Measurements from ENCODE around the gene PEX13. TPM values are rescaled to one million over a fixed set of nuclear protein-coding genes. Genes with fewer than 3 reads are reported as not detected.

Gene PEX13
- total RNA-seq, 2 donors from 2014 or later = 15.9 to 18.3 TPM

GRCh38 chr2:61045226-61045625 lies 27.7 kb downstream of the PEX13 start:
- DNase-seq (ENCODE audit: low spot score) = no peak
- intact Hi-C loops (cut with DNase I) = no loop called here

DNA sequence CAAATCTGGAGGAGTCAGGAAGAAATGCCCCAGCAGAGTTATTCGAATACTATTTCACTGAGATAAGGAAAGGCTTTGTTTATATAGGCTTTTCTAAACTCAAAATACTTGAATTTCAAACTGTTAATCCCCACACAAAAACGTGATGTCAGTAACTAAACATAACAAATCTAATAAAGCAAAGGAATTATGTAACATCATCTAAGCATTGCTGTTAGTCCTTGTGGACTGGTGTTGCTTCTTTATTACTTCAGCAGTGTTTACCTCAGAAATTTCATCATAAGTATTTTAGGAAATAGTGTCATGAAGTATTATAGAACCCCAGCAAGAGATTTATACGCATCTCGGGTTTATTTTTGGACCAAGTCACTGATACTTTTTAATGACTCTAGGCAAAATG lies 28.5 kb downstream of the PEX13 start:
- intact Hi-C loops (cut with DNase I) = no loop called here
- no peak for DNase-seq (ENCODE audit: low spot score)

- DNase-seq (ENCODE audit: low spot score) = no peak
- intact Hi-C loops (cut with DNase I) = no loop called here
Observed at GRCh38 chr2:61055557-61055956, 38.0 kb downstream of the PEX13 start.

GRCh38 chr2:61057562-61057961 lies 40.0 kb downstream of the PEX13 start:
- intact Hi-C loops (cut with DNase I) = no loop called here
- DNase-seq (ENCODE audit: low spot score) = no peak

DNA sequence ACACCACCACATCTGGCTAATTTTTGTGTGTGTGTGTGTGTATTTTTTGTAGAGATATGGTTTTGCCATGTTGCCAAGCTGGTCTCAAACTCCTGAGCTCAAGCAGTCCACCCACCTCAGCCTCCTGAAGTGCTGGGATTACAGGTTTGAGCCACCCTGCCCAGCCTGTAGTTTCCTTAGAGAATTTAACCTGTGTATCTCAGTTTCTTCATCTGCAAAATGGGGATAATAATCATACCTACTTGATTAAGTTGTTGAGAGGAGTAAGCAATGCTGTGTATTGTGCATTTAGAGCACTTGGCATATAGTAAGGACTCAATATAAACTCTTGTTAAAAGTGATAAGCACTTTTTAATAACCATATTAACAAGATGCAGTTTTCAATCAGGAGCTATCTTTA lies 41.9 kb downstream of the PEX13 start:
- intact Hi-C loops (cut with DNase I) = no loop called here
- no peak for DNase-seq (ENCODE audit: low spot score)

DNA sequence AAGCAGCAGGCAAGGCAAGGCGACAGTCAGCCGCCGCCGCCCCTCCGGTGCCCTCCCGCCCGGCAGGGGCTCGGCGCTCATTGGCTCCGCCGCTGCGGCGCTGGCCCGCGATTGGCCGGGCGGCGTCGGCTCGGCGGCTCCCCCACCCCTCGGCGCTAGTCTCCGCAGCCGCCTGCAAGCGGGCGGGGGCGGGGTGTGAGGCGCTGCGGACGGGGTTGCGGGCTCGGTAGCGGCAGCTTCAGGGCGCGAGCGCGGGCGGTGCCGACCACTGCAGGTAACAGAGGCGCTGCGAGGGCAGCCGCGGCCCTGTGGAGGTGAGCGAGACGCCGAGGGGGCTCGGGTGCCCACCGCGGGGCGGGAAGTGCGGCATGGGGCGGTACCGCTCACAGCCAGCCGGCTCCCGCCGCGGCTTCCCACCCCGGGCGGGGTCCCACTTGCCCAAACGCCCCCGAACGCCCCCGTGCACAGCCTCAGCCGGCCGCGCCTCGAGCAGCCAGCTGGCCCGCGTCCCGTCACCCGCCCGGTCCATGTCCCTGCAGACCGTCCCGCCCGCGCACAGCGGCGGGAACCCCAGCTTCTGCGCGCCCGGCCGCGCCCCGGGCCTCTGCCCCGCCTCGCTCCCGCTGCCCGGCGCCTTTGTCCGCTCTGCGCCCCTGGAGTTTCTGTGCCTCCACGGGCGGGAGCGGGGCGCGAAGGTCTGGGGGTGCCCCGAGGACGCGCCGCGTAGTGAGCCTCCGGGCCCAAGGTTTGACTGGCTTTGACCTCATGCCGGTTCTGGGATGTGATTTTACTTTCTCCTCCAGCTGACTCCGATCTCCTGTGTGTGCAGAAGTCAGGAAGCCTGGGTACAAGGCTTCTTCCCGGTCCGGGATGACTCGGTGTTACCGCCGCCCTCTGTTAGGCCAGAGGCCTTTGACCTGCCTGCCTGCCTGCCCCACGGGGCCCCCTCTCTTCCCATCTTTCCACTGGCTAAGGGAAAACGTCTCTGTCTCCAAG lies 48.5 kb downstream of the PEX13 start, which contains the start of gene SANBR:
SANBR (plus strand) TSS at position 158 of the 996 bp plus-strand sequence. CDS start 4,480 bp downstream, outside the sequence.
- intact Hi-C loops (cut with DNase I) = no loop called here
- DNase-seq (ENCODE audit: low spot score) = peak; percentile 94

DNA sequence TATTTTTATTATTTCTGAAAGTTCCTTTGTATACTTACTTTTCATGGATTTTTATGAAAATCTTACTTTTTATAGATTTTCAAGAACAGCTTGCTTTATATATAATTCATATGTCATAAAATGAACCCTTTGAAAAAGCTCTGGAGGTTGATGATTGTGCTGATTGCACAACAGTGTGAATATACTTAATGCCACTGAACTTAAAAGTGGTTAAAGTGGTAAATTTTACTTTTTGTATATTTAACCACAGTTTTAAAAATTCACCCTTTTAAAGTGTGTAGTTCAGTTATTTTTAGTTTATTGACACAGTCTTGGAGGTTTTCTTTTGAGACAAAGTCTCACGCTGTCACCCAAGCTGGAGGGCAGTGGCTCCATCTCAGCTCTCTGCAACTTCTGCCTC lies 56.6 kb downstream of the PEX13 start:
- intact Hi-C loops (cut with DNase I) = no loop called here
- no peak for DNase-seq (ENCODE audit: low spot score)

DNA sequence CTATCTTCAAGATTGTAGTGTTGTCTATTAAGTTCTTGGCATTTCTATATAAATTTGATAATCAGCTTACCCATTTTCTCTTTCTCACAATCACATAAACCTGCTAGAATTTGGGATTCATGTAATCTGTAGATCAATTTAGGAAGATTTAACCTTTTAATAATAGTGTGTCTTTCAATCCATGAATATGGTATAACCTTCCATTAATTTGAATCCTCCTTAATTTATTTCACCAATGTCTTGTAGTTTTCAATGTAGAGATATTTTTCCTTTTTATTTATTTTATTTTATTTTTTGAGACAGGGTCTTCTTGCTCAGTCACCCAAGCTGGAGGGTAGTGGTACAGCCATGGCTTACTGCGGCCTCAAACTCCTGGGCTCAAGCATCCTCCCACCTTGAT lies 68.4 kb downstream of the PEX13 start:
- intact Hi-C loops (cut with DNase I) = no loop called here
- DNase-seq (ENCODE audit: low spot score) = no peak

DNA sequence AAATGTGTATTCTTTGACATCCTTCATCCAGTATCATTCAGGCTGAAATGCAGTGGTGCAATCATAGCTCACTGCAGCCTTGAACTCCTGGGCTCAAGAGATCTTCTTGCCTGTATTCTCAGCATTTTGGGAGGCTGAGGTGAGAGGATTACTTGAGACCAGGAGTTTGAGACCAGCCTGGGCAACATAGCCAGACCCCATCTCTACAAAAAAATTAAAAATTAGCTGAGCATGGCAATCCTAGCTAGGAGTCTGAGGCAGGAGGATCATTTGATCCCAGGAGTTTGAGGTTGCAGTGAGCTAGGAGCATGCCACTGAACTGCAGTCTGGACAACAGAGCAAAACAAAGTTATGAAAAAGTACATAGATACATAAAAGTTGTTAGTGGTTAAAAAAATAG lies 72.3 kb downstream of the PEX13 start:
- intact Hi-C loops (cut with DNase I) = no loop called here
- no peak for DNase-seq (ENCODE audit: low spot score)

DNA sequence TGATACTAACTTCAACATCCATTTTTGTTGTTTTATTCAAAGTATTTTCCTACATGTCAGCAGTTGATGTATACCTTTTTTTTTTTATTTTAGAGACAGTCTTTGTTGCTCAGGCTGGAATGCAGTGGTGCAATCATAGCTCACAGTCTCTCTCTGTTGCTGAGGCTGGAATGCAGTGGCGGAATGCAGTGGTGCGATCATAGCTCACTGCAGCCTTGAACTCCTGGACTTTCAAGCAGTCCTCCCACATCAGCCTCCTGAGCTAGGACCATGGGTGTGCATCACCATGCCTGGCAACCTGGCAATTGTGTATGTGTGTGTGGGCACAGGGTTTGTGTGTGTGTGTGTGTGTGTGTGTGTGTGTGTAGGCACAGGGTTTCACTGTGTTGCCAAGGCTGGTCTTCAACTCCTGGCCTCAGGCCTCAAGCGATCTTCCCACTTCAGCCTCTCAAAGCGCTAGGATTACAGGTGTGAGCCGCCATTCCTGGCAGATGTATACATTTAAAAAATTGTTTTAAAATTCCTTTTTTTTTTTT lies 72.9 kb downstream of the PEX13 start:
- DNase-seq (ENCODE audit: low spot score) = no peak
- intact Hi-C loops (cut with DNase I) = no loop called here

DNA sequence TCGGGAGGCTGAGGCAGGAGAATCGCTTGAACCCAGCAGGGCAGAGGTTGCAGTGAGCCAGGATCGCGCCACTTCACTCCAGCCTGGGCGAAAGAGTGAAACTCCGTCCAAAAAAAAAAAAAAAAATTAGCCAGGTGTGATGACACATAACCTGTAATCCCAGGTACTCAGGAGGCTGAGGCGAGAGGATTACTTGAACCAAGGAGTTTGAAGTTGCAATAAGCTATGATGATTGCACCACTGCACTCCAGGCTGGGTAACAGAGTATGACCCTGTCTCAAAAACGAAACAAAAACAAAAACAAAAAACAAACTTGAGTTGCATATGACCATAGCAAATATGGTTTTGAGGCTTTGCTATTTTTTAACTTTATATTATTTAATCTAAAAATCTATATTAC lies 74.0 kb downstream of the PEX13 start:
- intact Hi-C loops (cut with DNase I) = no loop called here
- DNase-seq (ENCODE audit: low spot score) = no peak

DNA sequence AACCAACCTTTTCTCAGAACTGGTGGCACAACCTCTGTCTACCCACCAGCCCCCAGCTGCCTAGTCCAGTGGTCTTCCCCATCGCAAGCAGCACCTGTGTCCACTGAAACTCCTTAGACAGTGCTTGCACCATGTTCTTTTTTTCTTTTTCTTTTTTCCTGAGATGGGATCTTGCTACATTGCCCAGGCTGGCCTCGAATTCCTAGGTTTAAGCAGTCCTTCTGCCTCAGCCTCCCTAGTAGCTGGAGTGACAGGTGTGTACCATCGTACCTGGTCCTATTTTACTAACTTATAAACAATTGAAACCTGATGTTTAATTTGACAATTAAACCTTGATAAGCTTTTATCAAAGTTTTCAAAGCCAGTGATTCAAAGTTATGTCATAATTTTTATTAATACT lies 78.9 kb downstream of the PEX13 start:
- intact Hi-C loops (cut with DNase I) = no loop called here
- DNase-seq (ENCODE audit: low spot score) = no peak

- DNase-seq (ENCODE audit: low spot score) = no peak
- intact Hi-C loops (cut with DNase I) = no loop called here
Observed at GRCh38 chr2:61100801-61101200, 83.3 kb downstream of the PEX13 start.

Other genes with a start within 250 kb of the PEX13 start
- 10 to 100 TPM; 14.3 to 15.1 TPM for gene REL, start 136.1 kb upstream of the PEX13 start, total RNA-seq
- gene PUS10, start 535 bp downstream of the PEX13 start, total RNA-seq = 1 to 10 TPM; 4.5 TPM
- gene SANBR, start 48.2 kb downstream of the PEX13 start, total RNA-seq = 1 to 10 TPM; 5.7 to 8.1 TPM
- gene C2orf74, start 144.5 kb downstream of the PEX13 start, total RNA-seq = 10 to 100 TPM in 1 of 2 donors, 1 to 10 TPM in 1; 6.6 to 18.6 TPM